Pancreas (tissue), 10 donors: Measurements from ENCODE around the gene SDC3. TPM values are rescaled to one million over a fixed set of nuclear protein-coding genes. Genes with fewer than 3 reads are reported as not detected.

Experiments
- ATAC-seq, 4 donors: fragments of 200-7000 bp; cut with Tn5 transposase; one replicate each; pipeline versions ENCODE4 v1.8.0 to v1.9.1; 2020; ENCODE audit warnings: mild to moderate bottlenecking in 4 of 4, moderate library complexity in 4 of 4
- DNase-seq, 6 donors: peaks; one replicate each; pipeline ENCODE4 v3.0.0-alpha.2; 2020
- FAIRE-seq: peaks from 2 replicates; lab custom pipeline; 2012; peaks lifted over from hg19 to GRCh38; lab: Jason Lieb, UNC
- H3K27ac ChIP-seq, 4 donors: fragments of 200-600 bp; sonication (generic); 1 replicate in 3 of 4; 2 replicates in 1 of 4; pipeline versions ENCODE4 v1.5.0 to v1.8.0; 2020
- H3K27me3 ChIP-seq, 4 donors: fragments of 200-600 bp; one replicate each; pipeline ENCODE4 v1.8.0; 2021
- H3K36me3 ChIP-seq, 3 donors: fragments of 200-600 bp; sonication (generic) in 1 of 3; one replicate each; pipeline versions ENCODE4 v1.5.0 to v1.8.0; 2020 to 2021
- H3K4me1 ChIP-seq, 3 donors: fragments of 200-600 bp; one replicate each; pipeline ENCODE4 v1.8.0; 2021
- H3K4me3 ChIP-seq, 4 donors: fragments of 200-600 bp; sonication (generic) in 2 of 4; one replicate each; pipeline versions ENCODE4 v1.5.0 to v1.8.0; 2020 to 2021
- H3K9me3 ChIP-seq, 4 donors: fragments of 200-600 bp; one replicate each; pipeline ENCODE4 v1.8.0; 2021
- WGBS, 2 donors: extraction: QIAGEN DNeasy Blood & Tissue Kit; methylation state at CpG; one replicate each; pipeline ENCODE4 v1.1.7; 2013; 5-methylcytosine and 5-hydroxymethylcytosine counted together
- intact Hi-C, 3 donors: fragments of 100-400 bp; cut with DNase I; formaldehyde crosslinking; loops; one replicate each; pipeline versions ENCODE4 v1.11.1 to v1.14.2; 2022
- polyA plus RNA-seq, 2 donors: library from polyadenylated mRNA; stranded (reverse); fragments of 200-250 nt; gene quantifications; one replicate each; pipeline ENCODE4 v1.2.3, GENCODE V29; 2013
- total RNA-seq, 6 donors: library from RNA; stranded (reverse); fragmentation: NEBNext Ultra II Directional in 4 of 6; extraction: Animal tissue kit (Norgen Biotek cat#: 25700) in 4 of 6; gene quantifications; one replicate each; pipeline versions ENCODE4 v1.2.1 to v1.2.4, GENCODE V29; 2021 to 2023
- TF ChIP-seq, protein P1 (sequence below), 4 donors: fragments of 200-600 bp; sonication (generic) in 3 of 4; IDR thresholded peaks; one replicate each; pipeline versions ENCODE4 v1.5.0 to v1.8.0; 2021; ENCODE audit warnings: antibody characterized with exemption in 4 of 4
- donor health status: healthy with polysubstance abuse.
- donor health status: DM: no; HTN: no; CAD: no; lungs with moderate emphysema.
- donor health status: DM: no; HTN: no; CAD: no.
- donor health status: control.
- donor health status: control.
- donor health status: Bipolar disorder and iron deficiency.
- donor health status: DM: yes; HTN: yes; CAD: no.
- donor health status: DM: no; HTN: no; CAD: no.
- donor health status: DM: no; HTN: no; CAD: no.
- donor health status: DM: yes; HTN: yes; CAD: no.

The SDC3 gene
- total and polyA plus RNA-seq, 8 donors, result 4.2 to 18.9 (median 7.6) TPM

DNA sequence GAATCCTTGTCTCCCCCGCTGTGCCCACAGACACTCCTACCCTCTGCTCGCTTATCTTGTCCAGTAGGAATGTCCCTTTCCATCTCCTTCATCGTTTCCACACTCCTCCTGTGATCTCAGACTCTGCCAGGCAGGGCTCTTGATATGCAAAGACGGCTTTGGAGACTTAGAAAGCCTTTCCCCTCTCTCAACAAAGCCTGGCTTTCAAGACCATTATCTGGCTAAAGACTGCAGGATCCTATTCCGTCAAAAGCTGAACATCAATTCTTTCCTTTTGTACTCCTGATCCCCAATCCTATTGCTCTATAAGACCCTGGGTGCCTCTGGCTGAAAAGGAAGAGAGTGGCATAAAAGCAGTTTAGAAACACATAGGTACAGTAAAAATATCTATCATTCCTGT lies 63.9 kb downstream of the SDC3 start:
- 45 to 61% methylated on average over 5 of the region's 5 CpGs for WGBS, 2 donors
- ATAC-seq, result no peak
- no peak overlapping the region for H3K27ac ChIP-seq
- H3K9me3 ChIP-seq, result no peaks in the 10 kb centered on the region
- no peak overlapping the region for H3K4me3 ChIP-seq
- no peaks in the 10 kb centered on the region for H3K4me1 ChIP-seq
- TF ChIP-seq, protein P1, sequence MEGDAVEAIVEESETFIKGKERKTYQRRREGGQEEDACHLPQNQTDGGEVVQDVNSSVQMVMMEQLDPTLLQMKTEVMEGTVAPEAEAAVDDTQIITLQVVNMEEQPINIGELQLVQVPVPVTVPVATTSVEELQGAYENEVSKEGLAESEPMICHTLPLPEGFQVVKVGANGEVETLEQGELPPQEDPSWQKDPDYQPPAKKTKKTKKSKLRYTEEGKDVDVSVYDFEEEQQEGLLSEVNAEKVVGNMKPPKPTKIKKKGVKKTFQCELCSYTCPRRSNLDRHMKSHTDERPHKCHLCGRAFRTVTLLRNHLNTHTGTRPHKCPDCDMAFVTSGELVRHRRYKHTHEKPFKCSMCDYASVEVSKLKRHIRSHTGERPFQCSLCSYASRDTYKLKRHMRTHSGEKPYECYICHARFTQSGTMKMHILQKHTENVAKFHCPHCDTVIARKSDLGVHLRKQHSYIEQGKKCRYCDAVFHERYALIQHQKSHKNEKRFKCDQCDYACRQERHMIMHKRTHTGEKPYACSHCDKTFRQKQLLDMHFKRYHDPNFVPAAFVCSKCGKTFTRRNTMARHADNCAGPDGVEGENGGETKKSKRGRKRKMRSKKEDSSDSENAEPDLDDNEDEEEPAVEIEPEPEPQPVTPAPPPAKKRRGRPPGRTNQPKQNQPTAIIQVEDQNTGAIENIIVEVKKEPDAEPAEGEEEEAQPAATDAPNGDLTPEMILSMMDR (IDR thresholded peaks at IDR 0.05), result no peak
- H3K27me3 ChIP-seq, result no peaks in the 10 kb centered on the region
- intact Hi-C loops, result no loop called here
- FAIRE-seq, result no peak
- no peaks in the 10 kb centered on the region for H3K36me3 ChIP-seq
- DNase-seq, result no peak

DNA sequence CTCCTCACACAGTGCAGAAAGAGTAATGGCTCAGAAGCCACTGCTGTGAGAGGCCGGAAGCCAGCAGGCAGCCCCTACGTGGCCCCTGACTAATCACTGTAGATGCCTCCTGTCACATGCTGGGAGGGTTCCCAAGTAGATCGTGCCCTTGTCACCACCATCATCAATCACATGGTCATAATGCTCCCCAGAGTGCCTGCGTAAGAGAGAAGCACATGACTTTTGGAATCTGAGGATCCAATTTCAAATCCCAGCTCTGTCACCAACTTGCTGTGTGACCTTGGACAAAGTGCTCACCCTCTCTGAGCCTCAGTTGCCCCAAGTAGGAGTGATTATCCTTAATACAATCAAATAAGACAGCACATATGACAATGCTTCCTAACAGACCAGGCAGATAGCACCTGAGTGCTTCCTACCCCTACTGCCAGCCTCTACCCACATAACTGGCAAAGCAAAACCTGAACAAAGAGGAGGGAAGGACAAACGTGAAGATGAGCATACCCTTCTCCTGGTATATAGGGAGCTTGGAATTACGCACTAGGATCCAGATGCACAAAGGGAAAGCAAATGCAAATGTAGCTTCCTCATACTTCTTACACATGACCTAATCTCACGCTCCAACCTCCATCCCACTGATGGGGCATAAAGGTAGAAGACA lies 65.7 kb downstream of the SDC3 start:
- ATAC-seq (no peak), FAIRE-seq (no peak), DNase-seq (no peak)
- intact Hi-C loops, result no loop called here
- no peaks in the 10 kb centered on the region for H3K27me3 ChIP-seq
- no peak overlapping the region for H3K4me3 ChIP-seq
- no peak overlapping the region for H3K27ac ChIP-seq
- no peaks in the 10 kb centered on the region for H3K9me3 ChIP-seq
- no peaks in the 10 kb centered on the region for H3K4me1 ChIP-seq
- 51 to 56% methylated on average over 7 of the region's 7 CpGs for WGBS, 2 donors
- H3K36me3 ChIP-seq, result no peaks in the 10 kb centered on the region
- TF ChIP-seq, protein P1 (IDR thresholded peaks at IDR 0.05), result no peak

DNA sequence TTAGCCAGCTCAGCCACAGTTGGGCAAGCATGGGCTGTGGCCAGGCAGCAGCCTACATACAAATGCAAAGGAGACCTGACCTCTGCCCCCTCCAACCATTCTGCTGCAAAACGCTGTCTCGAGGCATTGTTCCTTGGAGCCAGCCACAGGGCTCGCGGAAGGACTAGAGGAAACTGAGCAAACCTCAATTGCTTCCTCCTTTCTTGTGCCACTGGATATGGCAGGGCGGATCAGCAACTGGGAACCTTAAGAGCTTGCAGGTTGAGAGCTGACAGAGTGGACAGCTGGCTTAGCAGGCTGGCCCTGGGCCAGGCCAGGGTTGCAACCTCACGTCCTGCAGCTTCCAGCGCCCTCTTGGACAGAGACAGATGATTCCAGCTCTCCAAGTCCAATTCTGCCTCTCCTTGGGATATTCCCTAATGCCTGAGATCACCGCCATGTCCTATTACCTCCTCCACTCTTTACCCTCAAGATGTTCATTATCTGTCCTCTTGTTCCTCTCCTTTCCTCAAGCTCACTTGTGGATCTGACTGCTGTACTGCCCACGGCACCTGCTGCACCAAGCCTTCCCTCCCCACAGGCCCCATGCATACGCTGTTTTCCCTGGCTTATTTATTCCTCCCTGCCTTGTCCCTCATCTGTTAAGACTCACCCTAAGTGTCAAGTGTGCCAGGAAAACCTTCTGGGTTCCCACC lies 67.5 kb downstream of the SDC3 start:
- H3K4me3 ChIP-seq, result no peak overlapping the region
- TF ChIP-seq, protein P1 (IDR thresholded peaks at IDR 0.05), result no peak
- H3K27me3 ChIP-seq, result no peaks in the 10 kb centered on the region
- DNase-seq (no peak), ATAC-seq (peak in 3 of 4 donors; percentile 30 to 56 (median 47)), FAIRE-seq (no peak)
- H3K36me3 ChIP-seq, result no peaks in the 10 kb centered on the region
- intact Hi-C loops, result no loop called here
- H3K27ac ChIP-seq, result no peak overlapping the region
- H3K4me1 ChIP-seq, result peaks cover 0 to 4% (median 0%) of the 10 kb centered on the region in 3 donors
- WGBS, 2 donors, result 44 to 51% methylated on average over 10 of the region's 10 CpGs
- H3K9me3 ChIP-seq, result no peaks in the 10 kb centered on the region

DNA sequence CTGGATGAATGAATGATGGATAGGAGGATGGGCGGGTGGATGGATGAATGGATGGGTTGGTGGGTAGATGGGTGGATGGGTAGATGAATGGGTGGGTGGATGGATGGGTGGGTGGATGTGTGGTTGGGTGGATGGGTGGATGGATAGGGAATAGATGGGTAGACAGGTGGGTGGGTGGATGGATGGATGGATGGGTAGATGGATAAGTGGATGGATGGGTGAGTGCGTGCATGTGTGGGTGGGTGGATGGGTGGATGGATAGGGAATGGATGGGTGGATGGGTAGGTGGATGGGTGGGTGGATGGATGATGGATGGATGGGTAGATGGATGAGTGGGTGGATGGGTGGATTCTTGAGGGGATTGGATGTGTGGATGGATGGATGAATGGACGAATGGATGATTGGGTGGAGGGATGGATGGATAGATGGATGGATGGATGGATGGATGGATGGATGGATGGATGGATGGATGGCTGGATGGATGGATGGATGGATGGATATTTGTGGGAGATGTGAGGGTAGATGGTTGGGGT lies 68.7 kb downstream of the SDC3 start:
- intact Hi-C loops, result no loop called here
- no peak for DNase-seq
- Histone ChIP-seq H3K4me3 (no peak overlapping the region), H3K36me3 (no peaks in the 10 kb centered on the region), H3K4me1 (peaks cover 0 to 4% (median 0%) of the 10 kb centered on the region in 3 donors), H3K9me3 (no peaks in the 10 kb centered on the region), H3K27ac (no peak overlapping the region), H3K27me3 (no peaks in the 10 kb centered on the region)
- TF ChIP-seq, protein P1 (IDR thresholded peaks at IDR 0.05), result no peak
- no peak for FAIRE-seq
- ATAC-seq, result no peak
- 78 to 83% methylated on average over 3 of the region's 3 CpGs for WGBS, 2 donors
